SIG-M5 treated with dmso at 0.1 percent for 504 hours (cell line): ENCODE results near the gene VTA1.
"Not testable (repeated sequence)": the region's sequence is repeated elsewhere in the genome, so short reads cannot be mapped to it uniquely, and the experiment has no call there.

ENCODE experiments used
- DNase-seq: peaks from one replicate; lab custom pipeline; 2025; ENCODE audit not compliant: unreplicated experiment; lab: John Stamatoyannopoulos, UW

The VTA1 gene

GRCh38 chr6:142171351-142171750 lies 24.3 kb downstream of the VTA1 start:
- DNase-seq = no peak

GRCh38 chr6:142172758-142173157 lies 25.7 kb downstream of the VTA1 start:
- no peak for DNase-seq

- DNase-seq = no peak
These were observed 26.9 kb downstream of the VTA1 start for GRCh38 chr6:142173980-142174379.

GRCh38 chr6:142174703-142175102 lies 27.6 kb downstream of the VTA1 start:
- DNase-seq = no peak

GRCh38 chr6:142178129-142178528 lies 31.1 kb downstream of the VTA1 start:
- no peak for DNase-seq

- DNase-seq = no peak
These were observed 34.9 kb downstream of the VTA1 start for GRCh38 chr6:142182004-142182403.

GRCh38 chr6:142183351-142183750 lies 36.3 kb downstream of the VTA1 start:
- no peak for DNase-seq

GRCh38 chr6:142184307-142184706 lies 37.2 kb downstream of the VTA1 start:
- DNase-seq = no peak

GRCh38 chr6:142185641-142186040 lies 38.6 kb downstream of the VTA1 start:
- DNase-seq = no peak

- DNase-seq = no peak
These were observed 40.1 kb downstream of the VTA1 start for GRCh38 chr6:142187209-142187608.

GRCh38 chr6:142188341-142188740 lies 41.3 kb downstream of the VTA1 start:
- not testable (repeated sequence) for DNase-seq

- no peak for DNase-seq
These were observed 42.0 kb downstream of the VTA1 start for GRCh38 chr6:142189057-142189456.

GRCh38 chr6:142192343-142192742 lies 45.3 kb downstream of the VTA1 start:
- no peak for DNase-seq

- DNase-seq = no peak
These were observed 46.6 kb downstream of the VTA1 start for GRCh38 chr6:142193621-142194020.

GRCh38 chr6:142195862-142196541 lies 48.9 kb downstream of the VTA1 start:
- DNase-seq = no peak

GRCh38 chr6:142200846-142201628 lies 54.0 kb downstream of the VTA1 start:
- DNase-seq = no peak

GRCh38 chr6:142207265-142207877 lies 60.3 kb downstream of the VTA1 start:
- DNase-seq = no peak

- no peak for DNase-seq
These were observed 63.5 kb downstream of the VTA1 start for GRCh38 chr6:142210606-142211005.

- DNase-seq = no peak
These were observed 66.3 kb downstream of the VTA1 start for GRCh38 chr6:142213402-142213801.

- no peak for DNase-seq
These were observed 71.4 kb downstream of the VTA1 start for GRCh38 chr6:142218446-142218845.

- DNase-seq = no peak
These were observed 75.0 kb downstream of the VTA1 start for GRCh38 chr6:142222022-142222421.

GRCh38 chr6:142223938-142224337 lies 76.9 kb downstream of the VTA1 start:
- DNase-seq = no peak
